Endothelial cell of umbilical vein (primary cell): ENCODE measurements around the gene COL4A1. TPM values are rescaled to one million over a fixed set of nuclear protein-coding genes. Genes with fewer than 3 reads are reported as not detected.

Experiments
- BruUV-seq: library from RNA; stranded (reverse); fragments of 400-500 nt; replicated peaks from 2 replicates; lab custom pipeline; 2021; lab: Mats Ljungman, UMichigan
- CTCF ChIA-PET: fragments of 300-600, 350-600 bp; sonication (Branson Sonifier 250); formaldehyde crosslinking; loops from one replicate; lab custom pipeline; 2021; ENCODE audit warnings: antibody characterized with exemption, inconsistent platforms; lab: Charles Lee
- POLR2A ChIA-PET: fragments of 300-600, 350-600 bp; sonication (Branson Sonifier 250); formaldehyde crosslinking; loops from one replicate; lab custom pipeline; 2021; ENCODE audit warnings: antibody characterized with exemption, inconsistent platforms; lab: Charles Lee
- DNase-seq: peaks from one replicate; pipeline ENCODE4 v3.0.0-alpha.2; 2011; ENCODE audit warnings: low read depth, low spot score
- FAIRE-seq: peaks from 2 replicates; lab custom pipeline; 2011; peaks lifted over from hg19 to GRCh38; lab: Jason Lieb, UNC
- H2AFZ ChIP-seq: 2 replicates; pipeline ENCODE4 v1.6.0; 2012; ENCODE audit warnings: low read depth, low read length, control low read depth, inconsistent platforms
- H3K27ac ChIP-seq: 2 replicates; pipeline ENCODE4 v1.5.1; 2011; ENCODE audit warnings: low read depth, mild to moderate bottlenecking, control low read depth, low read length, moderate library complexity; ENCODE audit not compliant: insufficient read depth
- H3K27me3 ChIP-seq, 2 experiments: 2 replicates each; pipeline versions ENCODE4 v1.6.0 to v1.6.1; 2011; ENCODE audit warnings: low read length in 2 of 2, mixed read lengths in 1 of 2; ENCODE audit not compliant: control insufficient read depth in 2 of 2, insufficient read depth in 2 of 2
- H3K36me3 ChIP-seq, 2 experiments: 2 replicates in 1 of 2; 3 replicates in 1 of 2; pipeline ENCODE4 v1.5.1; 2011; ENCODE audit warnings: low read length in 2 of 2, mild to moderate bottlenecking in 1 of 2, moderate library complexity in 1 of 2; ENCODE audit not compliant: control insufficient read depth in 2 of 2, insufficient read depth in 2 of 2; ENCODE audit errors: extremely low read depth in 1 of 2
- H3K4me1 ChIP-seq: 3 replicates; pipeline ENCODE4 v1.5.1; 2011; ENCODE audit warnings: mild to moderate bottlenecking, low read length; ENCODE audit not compliant: control insufficient read depth, insufficient read depth; ENCODE audit errors: extremely low read depth
- H3K4me2 ChIP-seq: 2 replicates; pipeline ENCODE4 v1.6.1; 2011; ENCODE audit warnings: low read length, control low read depth, mixed read lengths; ENCODE audit not compliant: insufficient read depth
- H3K4me3 ChIP-seq, 3 experiments: fragments of 200-600 bp in 1 of 3; sonication (generic), shearing (Covaris generic) in 1 of 3; replicated peaks in 1 of 3; 2 replicates each; pipeline ENCODE4 v1.5.1; 2011 to 2016; ENCODE audit warnings: control low read depth in 3 of 3, low read length in 3 of 3, mild to moderate bottlenecking in 2 of 3, inconsistent platforms in 1 of 3, low read depth in 1 of 3, moderate library complexity in 1 of 3; ENCODE audit not compliant: insufficient read depth in 1 of 3
- H3K79me2 ChIP-seq: 2 replicates; pipeline ENCODE4 v1.6.0; 2012; ENCODE audit warnings: low read length, inconsistent platforms; ENCODE audit not compliant: control insufficient read depth, insufficient read depth
- H3K9ac ChIP-seq: replicated peaks from 2 replicates; pipeline ENCODE3; 2011; ENCODE audit warnings: low read length, control low read depth; ENCODE audit not compliant: insufficient read depth; ENCODE audit errors: extremely low read depth
- H3K9me1 ChIP-seq: replicated peaks from 3 replicates; pipeline ENCODE4 v1.6.0; 2011; ENCODE audit warnings: mild to moderate bottlenecking, low read length; ENCODE audit not compliant: control insufficient read depth, insufficient read depth; ENCODE audit errors: extremely low read depth
- H3K9me3 ChIP-seq: replicated peaks from 2 replicates; pipeline ENCODE4 v1.5.1; 2012; ENCODE audit warnings: low read length, inconsistent platforms; ENCODE audit not compliant: control insufficient read depth, insufficient read depth
- H4K20me1 ChIP-seq: replicated peaks from 2 replicates; pipeline ENCODE3; 2011; ENCODE audit warnings: mild to moderate bottlenecking, low read length; ENCODE audit not compliant: control insufficient read depth, insufficient read depth; ENCODE audit errors: extremely low read depth
- EZH2 ChIP-seq: IDR thresholded peaks from 2 replicates; pipeline ENCODE4 v1.6.1; 2012; ENCODE audit warnings: borderline replicate concordance, low read depth, mild to moderate bottlenecking, moderate library complexity, low read length, inconsistent platforms; ENCODE audit not compliant: severe bottlenecking
- GATA2 ChIP-seq: IDR thresholded peaks from 2 replicates; pipeline ENCODE4 v1.7.0; 2011; ENCODE audit warnings: low read depth, mild to moderate bottlenecking, moderate library complexity, mixed read lengths, low read length; ENCODE audit not compliant: insufficient read length, insufficient read depth
- MYC ChIP-seq: IDR thresholded peaks from one replicate; pipeline ENCODE4 v1.6.1; 2011; ENCODE audit warnings: mild to moderate bottlenecking, low read depth, low read length
- dilution Hi-C: fragments of 300-500 bp; cut with MboI; formaldehyde crosslinking; loops from one replicate; pipeline ENCODE4 v1.15.0; 2019; ENCODE audit warnings: low sequenced_read_pairs; ENCODE audit not compliant: extremely low pct_ligation_motif_present
- intact Hi-C: fragments of 100-400 bp; cut with micrococcal nuclease; formaldehyde crosslinking; loops from one replicate; pipeline ENCODE4 v1.10.0; 2022
- polyA plus RNA-seq, 4 experiments: library from polyadenylated mRNA; depleted of rRNA in 3 of 4; stranded (reverse) in 3 of 4; unstranded in 1 of 4; fragments of >200 nt; gene quantifications; 2 replicates each; pipeline versions ENCODE4 v1.2.1 to v1.2.3, GENCODE V29; 2011 to 2012; ENCODE audit warnings: missing spikeins in 1 of 4
- total RNA-seq: library from RNA; stranded (reverse); gene quantifications from 2 replicates; pipeline ENCODE4 v1.2.3, GENCODE V29; 2021

COL4A1 gene
- total and polyA plus RNA-seq, 2 donors (not counting 3 experiments of a cell fraction or from before 2014, with no cell fraction given) = 384 to 1,119 TPM

DNA sequence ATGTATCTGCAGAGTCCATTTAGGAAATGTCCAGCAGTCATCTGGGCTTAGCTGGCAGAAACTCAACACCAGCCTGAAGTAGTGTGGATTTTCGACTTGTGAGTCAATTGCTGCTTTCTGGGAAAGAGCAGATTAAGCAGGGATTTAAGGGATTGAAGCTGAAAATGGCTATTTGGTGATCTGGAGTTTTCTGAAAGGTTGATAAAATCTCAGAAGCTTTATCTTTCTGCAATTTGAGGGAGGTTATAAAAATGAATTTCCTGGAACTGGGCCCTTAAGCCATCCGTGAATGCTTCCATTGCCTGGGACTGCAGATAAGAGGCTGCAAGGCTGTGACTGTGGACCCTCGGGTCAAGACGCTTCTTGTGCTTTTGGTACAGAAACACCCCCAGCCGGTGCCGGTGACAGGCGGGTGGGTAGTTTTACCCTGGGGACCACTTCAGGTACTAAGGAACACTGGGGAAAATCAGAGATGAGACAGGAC, 61.5 kb downstream of the COL4A1 start:
- no peaks in the 10 kb centered on the region for H3K9me3 ChIP-seq
- no peaks in the 10 kb centered on the region for H3K9me1 ChIP-seq
- no TSS peak for BruUV-seq
- ChIA-PET POLR2A (no interaction called here), CTCF (interaction anchor here (0.6 to 3.5 kb wide), 8 partner anchors 8 to 102 kb away, joined by 3 to 48 read pairs (median 5); partner anchors contain the start of genes COL4A1 and COL4A2)
- peaks cover 21% of the 10 kb centered on the region for H3K79me2 ChIP-seq
- TF ChIP-seq MYC = no peak
- TF ChIP-seq GATA2 = no peak
- no peak for TF ChIP-seq EZH2
- peaks cover 0 to 7% of the 10 kb centered on the region in 2 experiments for H3K36me3 ChIP-seq
- no peak overlapping the region for H3K4me3 ChIP-seq
- no peaks in the 10 kb centered on the region for H3K27me3 ChIP-seq
- no peaks in the 10 kb centered on the region for H4K20me1 ChIP-seq
- H3K9ac ChIP-seq = no peak overlapping the region
- H3K4me1 ChIP-seq = peaks cover 33% of the 10 kb centered on the region
- no peak overlapping the region for H3K27ac ChIP-seq
- DNase-seq = no peak
- intact Hi-C loops (no loop called here), dilution Hi-C loops (no loop called here)
- no peak overlapping the region for H2AFZ ChIP-seq
- no peak overlapping the region for H3K4me2 ChIP-seq
- no peak for FAIRE-seq

DNA sequence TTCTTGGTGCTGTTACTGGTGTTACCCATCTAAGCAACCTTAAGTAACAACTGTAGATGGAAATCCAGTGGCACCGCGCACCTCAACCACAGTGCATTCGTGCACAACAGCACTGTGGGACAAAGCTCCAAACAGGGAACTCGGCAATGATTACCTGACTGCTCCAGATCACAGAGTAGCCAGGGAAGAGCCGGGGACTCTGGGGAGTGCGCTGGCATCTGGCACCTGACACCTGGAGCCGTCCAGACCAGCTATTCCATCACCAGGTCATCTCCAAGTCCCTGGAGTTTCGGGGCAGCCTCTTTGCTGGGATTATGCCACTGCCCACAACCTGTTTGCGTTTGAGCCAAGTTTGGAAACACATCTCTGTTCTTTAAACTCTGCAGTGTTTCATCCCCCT, 62.0 kb downstream of the COL4A1 start:
- no peak overlapping the region for H2AFZ ChIP-seq
- peaks cover 0 to 7% of the 10 kb centered on the region in 2 experiments for H3K36me3 ChIP-seq
- no TSS peak for BruUV-seq
- no peaks in the 10 kb centered on the region for H4K20me1 ChIP-seq
- no peaks in the 10 kb centered on the region for H3K27me3 ChIP-seq
- no peak overlapping the region for H3K4me3 ChIP-seq
- H3K9me3 ChIP-seq = no peaks in the 10 kb centered on the region
- FAIRE-seq = no peak
- ChIA-PET POLR2A (no interaction called here), CTCF (interaction anchor here (0.6 to 3.5 kb wide), 5 partner anchors 11 to 22 kb away, joined by 3 to 48 read pairs (median 5); no protein-coding TSS in a partner anchor)
- peaks cover 20% of the 10 kb centered on the region for H3K79me2 ChIP-seq
- H3K27ac ChIP-seq = no peak overlapping the region
- dilution Hi-C loops (no loop called here), intact Hi-C loops (no loop called here)
- no peaks in the 10 kb centered on the region for H3K9me1 ChIP-seq
- peaks cover 33% of the 10 kb centered on the region for H3K4me1 ChIP-seq
- no peak for DNase-seq
- H3K9ac ChIP-seq = no peak overlapping the region
- H3K4me2 ChIP-seq = no peak overlapping the region
- TF ChIP-seq EZH2 = no peak
- no peak for TF ChIP-seq GATA2
